Ishikawa (cell line): ENCODE results near the gene NIPAL4.

Experiments used
- CEBPB ChIP-seq: IDR thresholded peaks from 2 replicates; pipeline ENCODE4 v1.6.1; 2012
- CREB1 ChIP-seq: IDR thresholded peaks from 2 replicates; pipeline ENCODE4 v1.6.1; 2012; ENCODE audit warnings: low read depth
- EGR1 ChIP-seq: IDR thresholded peaks from 2 replicates; pipeline ENCODE4 v1.6.1; 2012
- EP300 ChIP-seq: IDR thresholded peaks from 2 replicates; pipeline ENCODE4 v1.6.1; 2012; ENCODE audit warnings: borderline replicate concordance
- FOXM1 ChIP-seq: IDR thresholded peaks from 2 replicates; pipeline ENCODE4 v1.6.1; 2012; ENCODE audit warnings: low read depth, borderline replicate concordance
- NFIC ChIP-seq: IDR thresholded peaks from 2 replicates; pipeline ENCODE4 v1.6.1; 2012
- RAD21 ChIP-seq: IDR thresholded peaks from 2 replicates; pipeline ENCODE4 v1.6.1; 2012; ENCODE audit warnings: low read depth
- TAF1 ChIP-seq: IDR thresholded peaks from 2 replicates; pipeline ENCODE4 v1.6.1; 2012; ENCODE audit warnings: low read depth, mild to moderate bottlenecking
- TCF12 ChIP-seq: IDR thresholded peaks from 2 replicates; pipeline ENCODE4 v1.6.1; 2012; ENCODE audit warnings: low read depth
- YY1 ChIP-seq: IDR thresholded peaks from 2 replicates; pipeline ENCODE4 v1.6.1; 2012; ENCODE audit warnings: low read depth
- TF ChIP-seq, protein P1 (sequence below): IDR thresholded peaks from 2 replicates; pipeline ENCODE4 v1.6.1; 2012; ENCODE audit warnings: low read depth, mild to moderate bottlenecking
- TF ChIP-seq, protein P2 (sequence below): IDR thresholded peaks from 2 replicates; pipeline ENCODE4 v1.6.1; 2012
- TF ChIP-seq, protein P3 (sequence below): IDR thresholded peaks from 2 replicates; pipeline ENCODE4 v1.6.1; 2012

DNA sequence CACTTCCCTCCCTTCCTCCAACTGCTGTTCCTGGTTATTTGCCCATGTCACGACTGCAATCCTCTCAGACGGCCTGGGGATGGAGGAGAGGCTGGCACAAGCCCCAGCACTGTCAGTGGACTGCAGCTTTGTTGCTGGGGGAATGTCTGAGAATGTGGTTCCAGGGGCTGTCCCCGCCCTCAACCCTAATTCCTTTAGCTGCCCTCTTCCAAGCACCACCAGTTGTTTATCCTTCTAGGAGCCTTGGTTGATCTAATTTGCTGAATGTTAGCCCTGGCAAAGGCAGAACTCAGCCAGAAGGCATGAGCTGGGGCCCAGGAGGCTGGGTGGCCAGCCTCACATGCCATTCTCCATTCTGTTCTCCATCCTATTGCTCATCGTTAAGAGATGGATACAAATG lies 64.0 kb downstream of the NIPAL4 start:
- TF ChIP-seq CEBPB (no peak), RAD21 (no peak), CREB1 (no peak), TAF1 (no peak), EP300 (no peak), NFIC (no peak), TCF12 (no peak), YY1 (no peak), FOXM1 (no peak), EGR1 (no peak)
- TF ChIP-seq, protein P1, sequence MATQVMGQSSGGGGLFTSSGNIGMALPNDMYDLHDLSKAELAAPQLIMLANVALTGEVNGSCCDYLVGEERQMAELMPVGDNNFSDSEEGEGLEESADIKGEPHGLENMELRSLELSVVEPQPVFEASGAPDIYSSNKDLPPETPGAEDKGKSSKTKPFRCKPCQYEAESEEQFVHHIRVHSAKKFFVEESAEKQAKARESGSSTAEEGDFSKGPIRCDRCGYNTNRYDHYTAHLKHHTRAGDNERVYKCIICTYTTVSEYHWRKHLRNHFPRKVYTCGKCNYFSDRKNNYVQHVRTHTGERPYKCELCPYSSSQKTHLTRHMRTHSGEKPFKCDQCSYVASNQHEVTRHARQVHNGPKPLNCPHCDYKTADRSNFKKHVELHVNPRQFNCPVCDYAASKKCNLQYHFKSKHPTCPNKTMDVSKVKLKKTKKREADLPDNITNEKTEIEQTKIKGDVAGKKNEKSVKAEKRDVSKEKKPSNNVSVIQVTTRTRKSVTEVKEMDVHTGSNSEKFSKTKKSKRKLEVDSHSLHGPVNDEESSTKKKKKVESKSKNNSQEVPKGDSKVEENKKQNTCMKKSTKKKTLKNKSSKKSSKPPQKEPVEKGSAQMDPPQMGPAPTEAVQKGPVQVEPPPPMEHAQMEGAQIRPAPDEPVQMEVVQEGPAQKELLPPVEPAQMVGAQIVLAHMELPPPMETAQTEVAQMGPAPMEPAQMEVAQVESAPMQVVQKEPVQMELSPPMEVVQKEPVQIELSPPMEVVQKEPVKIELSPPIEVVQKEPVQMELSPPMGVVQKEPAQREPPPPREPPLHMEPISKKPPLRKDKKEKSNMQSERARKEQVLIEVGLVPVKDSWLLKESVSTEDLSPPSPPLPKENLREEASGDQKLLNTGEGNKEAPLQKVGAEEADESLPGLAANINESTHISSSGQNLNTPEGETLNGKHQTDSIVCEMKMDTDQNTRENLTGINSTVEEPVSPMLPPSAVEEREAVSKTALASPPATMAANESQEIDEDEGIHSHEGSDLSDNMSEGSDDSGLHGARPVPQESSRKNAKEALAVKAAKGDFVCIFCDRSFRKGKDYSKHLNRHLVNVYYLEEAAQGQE = no peak
- TF ChIP-seq, protein P2, sequence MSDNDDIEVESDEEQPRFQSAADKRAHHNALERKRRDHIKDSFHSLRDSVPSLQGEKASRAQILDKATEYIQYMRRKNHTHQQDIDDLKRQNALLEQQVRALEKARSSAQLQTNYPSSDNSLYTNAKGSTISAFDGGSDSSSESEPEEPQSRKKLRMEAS = no peak
- TF ChIP-seq, protein P3, sequence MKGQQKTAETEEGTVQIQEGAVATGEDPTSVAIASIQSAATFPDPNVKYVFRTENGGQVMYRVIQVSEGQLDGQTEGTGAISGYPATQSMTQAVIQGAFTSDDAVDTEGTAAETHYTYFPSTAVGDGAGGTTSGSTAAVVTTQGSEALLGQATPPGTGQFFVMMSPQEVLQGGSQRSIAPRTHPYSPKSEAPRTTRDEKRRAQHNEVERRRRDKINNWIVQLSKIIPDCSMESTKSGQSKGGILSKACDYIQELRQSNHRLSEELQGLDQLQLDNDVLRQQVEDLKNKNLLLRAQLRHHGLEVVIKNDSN = no peak
